ENCODE measurements around the gene EZH2.

Gene EZH2

DNA sequence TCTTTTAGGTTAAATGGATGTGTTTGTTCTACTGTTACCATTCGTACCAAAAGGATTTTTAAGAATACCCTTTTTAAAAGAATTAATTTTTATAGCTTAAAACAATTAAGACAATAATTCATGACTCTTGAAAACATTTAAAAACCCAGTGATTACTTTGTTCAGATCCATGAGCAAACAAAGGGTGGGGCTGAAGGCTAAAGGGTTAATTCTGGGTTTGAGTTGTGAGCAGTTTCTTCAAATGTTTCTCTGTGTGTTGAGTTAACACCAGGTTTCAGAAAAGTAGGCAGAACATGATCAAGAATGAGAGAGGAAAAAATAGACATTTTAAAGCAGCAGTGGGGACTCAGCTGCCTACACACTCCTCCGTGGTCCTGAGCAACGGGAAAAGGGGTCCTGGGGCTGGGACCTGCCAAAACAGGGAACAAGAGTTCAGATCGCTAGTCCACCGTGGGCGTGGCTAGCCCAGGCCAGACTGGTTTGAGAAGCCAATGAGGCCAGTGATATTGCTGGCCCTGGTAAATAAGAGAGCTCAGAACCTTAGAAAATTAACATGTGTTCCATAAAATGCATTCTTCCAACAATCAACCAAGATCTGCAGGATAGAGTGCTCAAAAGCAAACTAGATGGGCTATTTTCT, 14.9 kb upstream of the EZH2 start:
- DNase-seq, result no peak

DNA sequence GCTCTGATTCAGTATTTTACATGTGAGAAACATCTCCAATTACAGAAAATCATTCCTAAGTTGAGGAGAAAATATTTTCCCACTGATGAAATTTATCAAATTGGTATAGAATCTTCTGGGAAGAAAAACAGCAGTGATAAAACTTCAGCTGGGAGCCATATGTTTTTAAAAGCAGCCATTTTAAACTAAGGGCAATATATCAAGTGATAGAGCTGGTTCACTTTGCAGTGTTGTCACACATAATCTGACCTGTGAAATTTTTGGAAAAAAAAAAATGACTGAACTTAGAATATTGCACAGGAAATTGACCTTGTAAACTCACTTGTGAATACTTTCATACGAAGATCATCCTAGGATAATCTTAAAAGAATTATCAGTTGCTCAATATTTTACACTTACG, 10.5 kb upstream of the EZH2 start:
- DNase-seq, result no peak

DNA sequence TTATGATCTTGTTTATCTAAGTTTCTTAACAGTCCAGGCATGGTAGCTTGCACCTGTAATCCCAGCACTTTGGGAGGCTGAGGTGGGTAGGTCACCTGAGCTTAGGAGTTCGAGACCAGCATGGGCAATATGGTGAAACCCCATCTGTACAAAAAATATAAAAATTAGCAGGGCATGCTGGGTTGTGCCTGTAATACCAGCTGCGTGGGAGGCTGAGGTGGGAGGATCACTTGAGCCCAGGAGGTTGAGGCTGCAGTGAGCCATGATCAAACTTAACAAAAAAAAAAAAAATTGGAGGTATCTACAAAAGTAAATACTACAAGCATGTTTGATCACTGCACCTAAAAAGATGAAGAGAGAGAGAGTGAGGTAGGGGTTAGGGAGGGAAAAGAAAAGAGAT, 9.0 kb upstream of the EZH2 start:
- DNase-seq, result no peak

DNA sequence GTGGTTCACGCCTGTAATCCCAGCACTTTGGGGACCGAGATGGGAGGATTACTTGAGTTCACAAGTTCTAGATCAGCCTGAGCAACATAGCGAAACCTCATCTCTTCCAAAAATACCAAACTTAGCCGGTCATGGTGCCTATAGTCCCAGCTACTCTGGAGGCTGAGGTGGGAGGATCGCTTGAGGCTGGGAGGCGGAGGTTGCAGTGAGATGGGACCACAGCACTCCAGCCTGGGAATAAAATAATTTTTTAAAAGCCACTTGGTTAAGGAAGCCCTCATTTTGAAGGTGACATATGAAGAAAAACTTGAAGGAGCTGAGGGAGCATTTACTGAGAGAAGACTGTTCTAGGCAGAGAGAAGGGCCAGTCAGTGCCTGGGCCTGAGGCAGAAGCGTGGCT, 4.2 kb upstream of the EZH2 start:
- DNase-seq, result no peak

DNA sequence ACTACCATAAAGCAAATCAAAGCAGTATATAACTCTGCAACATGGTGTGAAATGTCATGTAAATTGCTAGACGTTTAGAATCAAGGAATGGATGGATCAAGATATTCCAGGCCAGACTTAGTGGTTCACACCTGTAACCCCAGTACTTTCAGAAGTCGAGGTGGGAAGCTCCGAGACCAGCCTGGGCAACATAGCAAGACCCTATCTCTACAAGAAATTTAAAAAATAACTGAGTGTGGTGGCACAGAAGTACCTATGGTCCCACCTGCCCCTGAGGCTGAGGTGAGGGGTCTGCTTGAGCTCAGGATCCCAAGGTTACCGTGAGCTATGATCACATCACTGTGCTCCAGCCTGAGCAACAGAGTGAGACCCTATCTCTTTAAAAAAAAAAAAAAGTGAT, 2.8 kb upstream of the EZH2 start:
- DNase-seq, result no peak

DNA sequence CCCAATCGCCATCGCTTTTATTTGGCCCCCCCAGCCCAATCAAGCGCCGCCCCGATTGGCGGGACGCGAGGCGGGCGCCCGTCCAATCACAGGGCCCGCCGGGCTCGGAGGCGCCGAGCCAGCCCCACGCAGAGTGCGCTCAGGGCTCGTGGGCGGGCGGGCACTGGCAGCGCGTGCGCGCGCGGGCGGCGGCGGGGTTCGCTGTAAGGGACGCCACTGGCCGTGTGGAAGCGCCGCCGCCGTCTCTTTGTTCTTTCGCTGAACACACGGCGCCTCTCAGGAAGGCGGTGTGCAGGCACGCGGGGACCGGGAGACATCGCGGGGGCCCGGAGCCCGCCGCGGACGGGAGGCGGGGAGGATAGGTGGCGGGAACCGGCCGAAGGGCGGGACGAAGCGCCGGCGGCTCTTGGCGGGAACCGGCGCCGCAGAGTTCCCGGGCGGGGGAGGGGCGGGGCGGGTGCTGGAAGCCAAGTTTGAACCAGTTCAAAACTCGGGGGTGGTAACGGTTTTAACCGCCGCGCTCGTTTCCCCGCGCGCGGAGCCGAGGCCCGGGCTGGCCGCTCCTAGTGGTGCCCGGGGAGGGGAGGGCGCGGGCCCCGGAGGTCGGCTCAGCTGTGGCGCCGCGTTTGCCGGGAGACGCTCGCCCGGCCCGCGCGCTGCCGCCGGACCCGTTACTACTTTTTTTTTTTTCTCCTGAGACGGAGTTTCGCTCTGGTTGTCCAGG, 370 bp upstream of the EZH2 start:
- DNase-seq, result peak; percentile 91

DNA sequence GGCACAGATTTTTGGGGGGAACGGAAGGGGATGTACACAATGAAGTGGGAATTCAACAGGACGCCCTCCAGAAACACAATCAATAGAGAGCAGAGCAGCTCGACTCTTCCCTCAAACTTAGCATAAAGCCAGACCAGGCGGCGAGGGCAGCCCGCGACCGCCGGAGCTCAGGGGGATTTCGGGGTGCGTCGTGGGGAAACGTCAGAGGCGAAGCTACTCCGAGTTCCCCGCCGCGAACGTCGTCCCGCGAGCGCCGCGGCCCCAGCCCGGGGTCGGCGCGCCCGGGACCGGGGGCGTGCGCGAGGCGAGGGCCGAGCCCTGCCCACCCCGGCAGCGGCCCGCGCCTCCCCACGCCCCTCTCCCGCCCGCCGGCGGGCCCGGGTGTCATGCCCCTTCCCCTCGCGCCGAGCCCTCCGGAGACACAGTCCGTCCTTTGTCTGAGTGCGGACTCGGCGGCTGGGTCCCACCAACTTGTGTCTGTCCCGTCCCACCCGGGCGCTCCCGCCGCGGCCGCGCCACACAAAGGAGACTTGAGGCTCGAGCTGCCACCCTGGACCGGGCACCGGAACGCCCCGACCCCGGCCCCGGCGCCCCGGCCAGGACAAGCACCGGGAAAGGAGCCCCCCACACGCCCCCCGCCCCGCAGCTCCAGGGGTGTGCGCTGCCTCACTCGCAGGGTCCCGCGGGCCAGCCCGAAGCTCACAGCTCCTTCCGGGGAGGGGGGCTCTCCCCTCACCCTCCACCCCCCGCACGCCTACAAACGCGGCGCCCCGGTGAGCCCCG, 634 bp downstream of the EZH2 start:
- peak; percentile 37 for DNase-seq

DNA sequence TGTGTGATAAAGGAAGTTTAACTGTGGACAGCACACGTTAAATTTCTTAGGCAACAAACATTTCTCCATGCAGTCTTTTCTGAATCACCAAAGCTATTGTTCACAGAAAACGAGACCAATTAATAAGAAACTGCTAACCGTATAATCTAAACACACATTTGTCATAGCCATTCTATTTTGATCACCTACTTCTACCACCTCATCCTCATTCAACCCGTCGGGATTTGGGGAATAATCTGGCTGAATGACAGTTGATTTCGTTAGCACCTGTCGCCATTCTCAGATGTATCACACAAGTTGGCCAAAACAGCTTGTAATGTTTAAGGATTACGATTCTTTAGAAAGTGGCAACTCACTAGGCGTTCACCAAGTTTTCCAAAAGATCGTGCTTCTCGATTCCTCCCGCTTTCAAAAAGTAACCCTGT, 1.2 kb downstream of the EZH2 start:
- DNase-seq, result no peak

DNA sequence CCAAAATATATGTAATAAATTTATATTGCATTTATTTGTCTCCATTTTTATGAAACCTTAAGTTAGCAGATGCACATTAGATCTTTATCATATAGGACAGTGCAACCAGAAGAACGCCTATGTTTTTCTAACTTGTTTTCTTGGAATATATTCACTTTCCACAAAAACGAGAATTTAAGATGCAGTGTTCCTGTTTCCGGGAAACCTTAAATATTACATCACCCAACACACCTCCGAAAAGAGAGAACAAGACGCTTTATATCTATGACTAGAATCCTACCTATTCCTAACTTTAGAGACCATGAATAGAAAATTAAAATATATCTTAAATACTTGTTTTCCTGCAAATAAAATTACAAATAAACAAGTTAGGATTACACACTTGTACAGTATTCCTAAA, 1.9 kb downstream of the EZH2 start:
- DNase-seq, result no peak

DNA sequence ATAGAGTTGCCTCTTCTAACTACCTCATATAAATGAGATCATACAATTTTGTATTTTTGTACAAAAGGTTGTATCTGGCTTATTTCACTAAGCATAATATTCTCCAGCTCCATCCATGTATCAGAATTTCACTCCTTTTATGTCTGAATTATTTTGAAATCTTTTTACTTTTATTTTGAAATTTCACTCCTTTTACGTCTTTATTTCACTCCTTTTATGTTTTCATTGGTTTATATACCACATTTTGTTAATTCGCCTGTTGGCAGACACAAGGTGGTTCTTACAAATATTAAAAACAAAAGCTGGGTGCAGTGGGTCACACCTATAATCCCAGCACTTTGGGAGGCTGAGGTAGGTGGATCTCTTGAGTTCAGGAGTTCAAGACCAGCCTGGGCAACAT, 5.8 kb downstream of the EZH2 start:
- DNase-seq, result no peak

DNA sequence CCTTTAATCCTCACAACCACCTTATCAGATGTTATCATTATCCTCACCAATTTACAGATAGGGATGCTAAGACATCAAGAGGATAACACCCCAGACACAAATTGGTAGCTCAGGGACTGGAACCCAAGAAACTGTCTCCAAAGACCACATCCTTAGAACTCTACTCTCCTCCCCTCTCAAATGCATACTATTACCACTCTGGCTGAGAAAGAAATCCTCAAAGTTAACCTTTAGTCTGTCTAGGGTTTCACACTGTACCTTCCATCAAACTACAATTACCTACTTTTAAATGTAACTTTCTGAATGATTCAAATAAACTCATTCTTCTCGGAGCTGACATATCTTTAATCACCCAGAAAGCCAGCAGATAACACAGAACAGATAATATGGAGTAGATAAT, 6.6 kb downstream of the EZH2 start:
- DNase-seq, result no peak

DNA sequence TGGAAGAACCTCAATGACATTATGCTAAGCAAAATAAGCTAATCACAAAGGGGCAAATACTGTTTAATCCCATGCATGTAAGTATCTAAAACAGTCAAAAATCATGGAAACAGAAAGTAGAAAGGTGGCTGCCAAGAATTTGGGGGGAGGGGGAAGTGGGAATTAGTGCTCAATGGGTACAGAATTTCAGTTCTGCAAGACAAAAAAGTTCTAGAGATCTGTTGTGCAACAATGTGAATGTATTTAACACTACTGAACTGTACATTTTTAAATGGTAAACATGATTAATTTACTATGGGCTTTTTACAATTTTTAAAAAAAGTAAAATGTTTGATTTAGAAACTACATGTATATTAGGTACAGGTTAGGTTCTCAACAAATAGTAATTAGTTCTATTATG, 11.9 kb downstream of the EZH2 start:
- DNase-seq, result no peak

DNA sequence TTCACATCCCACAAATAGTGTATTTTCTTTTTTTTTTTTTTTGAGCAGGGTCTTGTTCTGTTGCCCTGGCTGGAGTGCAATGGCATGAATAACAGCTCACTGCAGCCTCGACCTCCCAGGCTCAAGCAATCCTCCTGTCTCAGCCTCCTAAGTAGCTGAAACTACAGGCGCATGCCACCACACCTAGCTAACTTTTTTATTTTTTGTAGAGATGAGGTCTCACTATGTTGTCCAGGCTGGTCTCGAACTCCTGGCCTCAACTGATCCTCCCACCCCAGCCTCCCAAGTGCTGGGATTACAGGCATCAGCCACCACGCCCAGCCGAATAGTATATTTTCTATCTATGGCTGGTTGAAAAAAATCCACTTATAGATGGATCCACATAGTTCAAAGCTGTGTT, 12.5 kb downstream of the EZH2 start:
- no peak for DNase-seq

DNA sequence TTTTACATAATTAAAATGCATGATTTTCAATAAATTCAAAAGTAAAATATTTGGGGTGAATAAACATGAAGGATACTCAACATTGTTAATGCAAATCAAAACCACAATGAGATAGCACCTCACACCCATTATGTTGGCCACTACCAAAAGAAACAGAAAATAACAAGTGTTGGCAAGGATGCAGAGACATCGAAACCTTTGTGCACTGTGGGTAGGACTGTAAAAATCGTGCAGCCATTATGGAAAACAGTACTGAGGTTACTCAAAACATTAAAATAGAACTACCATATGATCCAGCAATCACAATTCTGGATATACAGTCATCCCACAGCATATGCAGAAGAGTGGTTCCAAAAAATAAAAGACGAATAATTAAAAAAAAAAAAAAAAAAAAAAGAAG, 13.1 kb downstream of the EZH2 start:
- DNase-seq, result no peak

DNA sequence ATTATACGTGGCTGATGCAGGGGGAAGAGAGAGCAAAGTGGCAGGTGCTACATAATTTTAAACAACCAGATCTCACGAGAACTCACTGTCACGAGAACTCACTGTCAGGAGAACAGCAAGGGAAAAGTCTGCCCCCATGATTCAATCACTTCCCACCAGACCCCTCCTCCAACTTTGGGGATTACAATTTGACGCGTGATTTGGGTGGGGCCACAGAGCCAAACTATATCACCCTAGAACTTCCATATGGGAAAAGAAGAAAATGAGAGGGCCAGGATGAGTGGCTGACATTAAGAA, 15.8 kb downstream of the EZH2 start:
- no peak for DNase-seq

DNA sequence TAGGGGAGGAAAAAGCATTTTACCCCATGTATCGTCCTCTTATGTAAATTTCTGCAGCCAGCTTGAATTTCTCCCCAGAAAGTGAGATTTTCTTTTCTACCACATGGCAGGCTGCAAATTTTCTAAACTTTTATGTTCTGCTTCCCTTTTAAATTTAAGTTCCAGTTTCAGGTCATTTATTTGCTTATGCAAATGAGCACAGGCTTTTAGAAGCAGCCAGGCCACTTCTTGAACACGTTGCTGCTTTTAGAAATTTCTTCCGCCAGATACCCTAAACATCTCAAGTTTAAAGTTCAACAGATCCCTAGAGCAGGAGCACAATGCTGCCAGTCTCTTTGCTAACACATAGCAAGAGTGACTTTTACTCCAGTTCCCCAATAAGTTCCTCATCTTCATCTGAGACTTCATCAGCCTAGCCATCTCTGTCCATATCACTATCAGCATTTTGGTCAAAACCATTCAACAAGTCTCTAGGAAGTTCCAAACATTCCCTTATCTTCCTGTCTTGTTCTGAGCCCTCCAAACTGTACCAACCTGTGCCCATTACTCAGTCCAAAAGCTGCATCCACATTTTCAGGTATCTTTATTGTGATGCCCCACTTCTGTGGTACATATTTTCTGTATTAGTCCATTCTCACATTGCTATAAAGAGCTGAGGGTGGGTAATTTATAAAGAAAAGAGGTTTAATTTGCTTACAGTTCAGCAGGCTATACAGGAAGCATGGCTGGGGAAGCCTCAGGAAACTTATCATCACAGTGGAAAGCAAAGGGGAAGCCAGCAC, 16.3 kb downstream of the EZH2 start:
- no peak for DNase-seq

DNA sequence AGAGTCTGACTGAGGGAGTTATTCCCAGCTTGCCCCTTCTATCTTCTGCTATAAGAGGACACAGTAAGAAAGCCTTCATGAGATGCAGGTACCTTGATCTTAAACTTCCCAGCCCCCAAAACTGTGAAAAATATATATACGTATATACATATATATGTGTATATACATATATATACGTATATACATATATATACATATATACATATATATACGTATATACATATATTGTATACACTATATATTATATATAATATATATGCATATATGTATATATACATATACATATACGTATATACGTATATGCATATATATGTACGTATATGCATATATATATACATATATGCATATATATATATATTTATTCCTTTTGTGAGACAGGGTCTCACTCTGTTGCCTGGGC, 17.7 kb downstream of the EZH2 start:
- DNase-seq, result no peak

DNA sequence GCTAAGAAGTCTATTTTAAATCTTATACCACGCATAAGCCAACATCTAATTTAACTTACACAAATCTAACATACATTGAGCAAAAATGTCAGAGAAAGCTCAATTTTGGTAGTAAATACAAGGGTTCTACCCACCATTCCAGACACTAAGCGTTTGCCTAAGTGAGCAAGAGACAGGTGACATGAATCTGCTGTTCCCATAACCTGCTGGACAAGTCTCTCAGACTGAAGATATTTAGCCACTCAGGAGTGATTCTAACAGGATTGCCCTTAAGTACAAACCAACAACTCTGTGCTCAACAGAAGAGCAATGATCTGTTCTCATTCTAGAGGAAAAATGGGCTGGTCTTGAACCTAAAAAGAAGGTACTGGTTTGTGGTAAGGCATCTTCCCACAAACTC, 18.8 kb downstream of the EZH2 start:
- no peak for DNase-seq

DNA sequence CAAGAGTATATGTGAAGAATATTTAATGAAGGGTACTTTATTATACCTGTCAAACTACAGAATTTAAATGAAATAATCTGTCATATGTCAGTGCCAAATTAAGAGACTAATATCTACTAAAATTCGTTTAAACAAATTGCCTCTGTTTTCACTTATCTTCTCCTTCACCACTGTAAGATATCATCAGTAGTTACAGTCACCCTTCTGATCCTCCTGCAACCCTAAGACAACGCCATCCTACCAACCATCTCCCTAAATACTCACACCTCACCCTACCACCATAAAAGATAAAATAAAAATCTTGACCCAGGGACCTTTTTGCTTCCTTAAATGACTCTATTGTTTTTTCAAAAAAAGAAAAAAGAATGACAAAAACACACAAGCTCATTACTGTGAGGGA, 20.8 kb downstream of the EZH2 start:
- DNase-seq, result no peak

DNA sequence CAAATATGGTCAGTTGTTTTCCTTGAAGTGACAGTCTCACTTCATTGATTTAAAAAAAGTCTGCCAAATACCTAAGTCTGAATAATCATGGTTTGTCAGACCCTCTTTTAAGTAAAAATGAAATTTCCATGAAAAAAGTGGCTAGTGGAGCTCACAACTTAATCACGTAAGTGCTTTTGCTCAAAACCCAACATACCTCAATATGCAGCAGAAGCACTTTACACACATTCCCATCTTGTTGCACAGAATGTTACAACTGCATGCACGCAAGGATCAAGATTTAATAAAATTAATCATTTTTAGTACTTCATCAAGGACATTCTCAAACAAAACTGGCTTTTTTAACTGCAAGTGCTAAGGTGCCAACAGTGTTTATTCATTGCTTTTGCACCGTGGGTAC, 21.6 kb downstream of the EZH2 start:
- DNase-seq, result no peak

DNA sequence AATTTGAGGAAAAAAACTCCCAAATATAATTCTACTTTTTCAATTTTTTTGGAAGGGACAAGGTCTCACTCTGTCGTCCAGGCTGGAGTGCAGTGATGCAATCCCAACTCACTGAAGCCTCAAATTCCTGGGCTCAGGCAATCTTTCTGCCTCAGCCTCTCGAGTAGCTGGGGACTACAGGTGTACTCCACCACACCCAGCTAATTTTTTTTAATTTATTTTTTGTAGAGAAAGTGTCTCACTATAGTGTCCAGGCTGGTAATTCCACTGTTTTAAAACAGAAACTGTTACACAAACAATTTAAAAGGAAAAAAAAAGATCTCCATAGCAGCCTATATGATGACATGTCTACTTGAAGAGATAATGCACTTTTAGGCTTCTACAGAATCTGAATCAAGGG, 25.6 kb downstream of the EZH2 start:
- no peak for DNase-seq

DNA sequence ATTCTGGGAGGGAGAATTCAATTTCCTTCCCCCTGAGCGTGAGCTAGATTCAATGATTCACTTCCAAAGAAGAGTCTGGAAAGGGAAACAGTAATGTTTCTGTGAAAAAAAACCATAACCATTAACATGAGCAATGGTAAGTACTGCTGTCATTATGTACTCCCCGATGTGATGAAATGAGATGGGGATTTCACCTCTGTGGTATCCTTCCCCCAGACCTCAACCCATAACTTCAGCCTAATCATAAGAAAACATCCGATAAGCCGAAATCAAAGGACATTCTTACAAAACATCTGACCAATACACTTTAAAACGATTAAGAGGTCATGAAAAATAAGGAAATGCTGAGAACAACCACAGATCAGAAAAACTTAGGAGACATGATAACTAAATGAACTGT, 27.2 kb downstream of the EZH2 start:
- DNase-seq, result no peak

DNA sequence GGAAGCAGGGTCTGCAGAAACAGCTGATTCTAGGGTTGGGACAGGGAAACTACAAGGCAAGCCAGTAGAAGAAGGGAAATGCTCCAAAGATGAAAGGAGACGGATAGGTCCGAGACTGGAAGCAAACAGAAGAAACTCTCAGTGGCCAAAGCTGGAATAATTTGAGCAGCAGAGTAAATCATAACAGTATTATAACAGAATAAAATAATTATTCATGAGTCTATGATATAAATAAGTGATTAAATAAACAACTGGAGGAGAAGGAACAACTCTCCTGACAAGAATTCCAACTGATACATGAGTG, 27.6 kb downstream of the EZH2 start:
- DNase-seq, result no peak

DNA sequence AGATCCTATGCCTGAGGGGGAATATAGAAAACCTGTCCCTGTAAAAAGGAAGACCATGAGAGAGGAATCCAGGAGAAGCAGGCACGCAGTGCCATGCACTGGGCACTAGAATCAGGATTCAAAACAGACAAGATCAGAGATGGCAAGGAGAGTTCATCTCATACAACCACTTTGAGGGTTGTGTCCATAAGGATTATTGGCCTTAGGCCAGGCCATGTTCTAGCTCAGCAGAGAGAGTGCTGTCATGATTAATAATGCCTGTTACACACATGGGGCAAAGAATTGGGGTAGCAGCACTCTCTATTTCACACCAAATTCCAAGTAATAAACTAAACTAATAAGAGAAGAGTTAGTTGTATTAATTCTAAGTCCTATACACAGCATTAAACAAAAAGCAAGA, 29.1 kb downstream of the EZH2 start:
- no peak for DNase-seq

Measured in activated effector memory CD4-positive, alpha-beta T cell treated with Interleukin-2 at 50 U/mL for 16 hours (primary cell).